Fibroblast of skin of right biceps (primary cell): Measurements from ENCODE around the gene STYK1.
"Not testable (repeated sequence)": the region's sequence is repeated elsewhere in the genome, so short reads cannot be mapped to it uniquely, and the experiment has no call there.

Experiments used
- DNase-seq: peaks from one replicate; pipeline ENCODE4 v3.0.0-alpha.2; 2013

The STYK1 gene

DNA sequence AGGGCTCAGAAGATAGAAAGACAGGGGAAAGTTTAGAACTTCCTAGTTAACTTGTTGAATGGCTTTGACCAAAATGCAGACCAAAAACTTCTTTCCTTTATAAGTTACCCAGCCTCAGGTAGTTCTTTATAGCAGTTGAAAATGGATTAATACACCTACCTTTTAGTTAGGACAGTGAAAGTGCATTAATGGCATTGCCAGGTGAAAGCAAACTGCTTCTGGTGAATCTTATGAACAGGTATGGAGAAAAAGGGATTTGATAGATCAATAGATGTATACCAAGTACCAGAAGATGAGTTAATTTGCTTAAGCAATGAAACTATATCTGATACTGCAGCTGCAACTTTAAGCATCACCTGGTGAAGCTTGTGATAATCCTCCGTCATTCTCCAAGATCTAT lies 14.2 kb upstream of the STYK1 start:
- DNase-seq = no peak

DNA sequence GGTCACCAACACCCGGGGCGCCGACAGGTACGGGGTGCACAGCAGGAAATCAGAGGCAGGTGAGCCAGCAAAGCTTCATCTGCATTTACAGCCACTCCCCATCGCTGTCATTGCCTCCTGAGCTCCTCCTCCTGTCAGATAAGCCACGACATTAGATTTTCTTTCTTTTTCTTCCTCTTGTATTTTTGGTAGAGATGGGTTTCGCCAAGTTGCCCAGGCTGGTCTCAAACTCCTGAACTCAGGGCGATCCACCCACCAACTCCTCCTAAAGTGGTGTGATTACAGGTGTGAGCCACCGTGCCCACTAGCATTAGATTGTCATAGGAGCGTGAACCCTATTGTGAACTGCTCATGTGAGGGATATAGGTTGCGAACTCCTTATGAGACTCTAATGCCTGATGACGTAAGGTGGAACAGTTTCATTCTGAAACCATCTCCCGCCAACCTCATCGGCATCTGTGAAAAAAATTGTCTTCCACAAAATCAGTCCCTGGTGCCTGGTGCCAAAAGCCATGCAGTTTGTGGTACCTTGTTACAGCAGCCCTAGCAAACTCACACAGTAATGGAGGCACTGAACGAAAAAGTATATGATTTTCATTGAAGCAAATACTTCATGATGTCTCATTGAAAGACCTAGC lies 1.5 kb downstream of the STYK1 start:
- no peak for DNase-seq

DNA sequence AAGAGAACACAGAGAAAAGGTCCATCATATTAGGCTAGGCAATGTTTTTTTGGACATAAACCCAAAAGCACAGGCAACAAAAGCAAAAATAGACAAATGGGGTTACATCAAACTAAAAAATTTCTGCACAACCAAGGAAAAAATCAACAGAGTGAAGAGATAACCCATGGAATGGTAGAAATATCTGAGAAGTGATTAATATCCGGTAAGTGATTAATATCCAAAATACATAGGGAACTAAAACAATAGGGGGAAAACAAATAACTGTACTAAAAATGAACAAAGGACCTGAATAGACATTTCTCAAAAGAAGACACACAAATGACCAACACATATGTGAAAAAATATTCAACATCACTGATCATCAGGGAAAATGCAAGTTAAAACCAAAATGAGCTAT lies 4.3 kb downstream of the STYK1 start:
- no peak for DNase-seq

DNA sequence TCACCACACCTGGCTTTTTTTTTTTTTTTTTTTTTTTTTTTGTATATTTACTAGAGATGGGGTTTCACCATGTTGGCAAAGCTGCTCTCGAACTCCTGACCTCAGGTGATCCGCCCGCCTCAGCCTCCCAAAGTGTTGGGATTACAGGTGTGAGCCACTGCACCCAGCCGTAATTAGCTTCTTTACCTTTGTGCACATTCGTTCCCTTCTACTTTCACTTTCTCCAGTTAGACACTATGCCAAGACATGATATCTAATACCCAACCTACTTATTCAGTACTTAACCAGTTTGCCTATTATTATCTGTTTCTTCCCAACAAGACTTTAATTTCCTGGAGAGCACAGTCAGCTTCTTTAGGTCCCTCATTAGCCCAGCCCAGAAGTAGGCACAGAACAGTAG lies 5.3 kb downstream of the STYK1 start:
- DNase-seq = no peak

DNA sequence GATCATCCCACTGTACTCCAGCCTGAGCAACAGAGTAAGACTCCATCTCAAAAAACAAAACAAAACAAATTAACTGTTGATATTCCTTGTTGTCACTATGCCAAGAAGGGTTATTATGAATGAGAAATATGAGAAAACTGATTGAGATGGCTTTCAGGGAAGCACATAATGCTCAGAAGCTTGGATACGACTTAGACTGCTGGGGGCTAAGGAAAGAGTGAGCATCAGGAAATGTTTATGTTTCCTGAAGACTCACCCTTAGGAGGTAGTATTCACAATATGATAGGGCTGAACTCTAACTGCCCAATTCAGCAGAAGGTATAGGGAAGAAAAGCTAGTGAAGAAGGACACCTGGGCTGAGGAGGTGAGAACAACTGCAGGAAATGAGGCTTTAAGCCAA lies 6.3 kb downstream of the STYK1 start:
- DNase-seq = no peak

DNA sequence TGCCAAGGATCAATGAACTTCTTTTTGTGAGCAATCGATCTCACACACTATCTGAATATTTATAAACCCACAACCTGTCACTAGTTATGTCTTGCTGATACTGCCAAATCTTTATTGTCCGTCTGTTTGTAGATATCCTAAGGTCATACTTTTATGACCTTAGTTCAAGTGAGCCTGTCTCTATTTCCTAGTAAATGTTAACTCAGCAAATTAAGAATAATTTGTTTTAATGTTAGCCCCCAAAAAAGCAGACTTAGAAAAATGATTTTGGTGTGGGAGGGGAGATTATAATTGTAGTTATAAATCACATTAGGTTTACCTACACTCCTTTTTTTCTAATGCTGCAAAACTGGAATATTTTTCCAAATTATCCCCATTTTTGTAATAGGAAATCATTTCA lies 9.4 kb downstream of the STYK1 start:
- no peak for DNase-seq

DNA sequence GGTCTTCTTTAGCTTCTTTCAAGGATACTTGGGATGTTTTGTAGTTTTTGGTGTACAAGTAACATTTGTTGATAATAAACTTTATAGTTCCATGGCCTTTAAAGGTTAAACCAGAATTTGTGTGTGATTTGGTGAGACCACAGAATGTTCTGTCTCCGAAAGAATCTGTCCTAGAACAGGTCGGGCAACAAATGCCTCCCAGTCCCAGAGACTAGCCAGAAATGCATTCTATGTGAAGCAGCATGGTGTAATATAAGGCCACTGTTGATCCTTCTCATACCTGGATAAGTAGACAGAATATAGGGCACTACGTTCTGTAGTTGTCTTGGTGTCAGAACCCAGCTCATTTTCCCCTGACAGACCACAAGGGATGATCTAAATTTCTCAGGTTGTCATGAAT lies 10.0 kb downstream of the STYK1 start:
- DNase-seq = no peak

DNA sequence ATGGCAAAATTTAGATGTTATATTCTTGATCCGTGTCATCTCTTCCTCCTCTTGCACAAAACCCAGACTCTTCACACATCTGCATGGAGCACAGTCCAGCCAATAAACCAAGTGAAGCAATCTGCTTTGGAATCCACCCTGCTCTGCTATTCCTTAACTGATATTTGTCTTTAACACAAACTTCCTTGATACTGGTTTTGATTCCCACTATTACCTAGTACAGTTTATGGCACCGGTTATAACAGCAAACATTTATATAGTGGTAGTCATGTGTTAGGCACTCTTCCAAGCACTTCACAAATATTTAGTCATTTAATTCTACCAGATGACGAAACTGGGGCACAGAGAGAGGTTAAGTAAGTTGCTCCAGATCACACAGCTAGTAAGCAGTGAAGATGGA lies 12.5 kb downstream of the STYK1 start:
- peak; percentile 31 for DNase-seq

DNA sequence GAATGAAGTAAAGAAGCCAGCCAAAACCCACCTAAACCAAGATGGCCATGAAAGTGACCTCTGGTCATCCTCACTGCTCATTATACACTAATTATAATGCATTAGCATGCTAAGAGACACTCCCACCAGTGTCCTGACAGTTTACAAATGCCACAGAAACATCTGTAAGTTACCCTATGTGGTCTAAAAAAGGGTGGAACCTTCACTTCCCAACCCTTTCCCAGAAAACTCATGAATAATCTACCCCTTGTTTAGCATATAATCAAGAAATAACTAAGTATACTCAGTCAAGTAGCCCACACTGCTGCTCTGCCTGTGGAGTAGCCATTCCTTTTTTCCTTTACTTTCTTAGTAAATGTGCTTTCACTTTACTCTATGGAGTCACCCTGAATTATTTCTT lies 19.8 kb downstream of the STYK1 start:
- DNase-seq = no peak

DNA sequence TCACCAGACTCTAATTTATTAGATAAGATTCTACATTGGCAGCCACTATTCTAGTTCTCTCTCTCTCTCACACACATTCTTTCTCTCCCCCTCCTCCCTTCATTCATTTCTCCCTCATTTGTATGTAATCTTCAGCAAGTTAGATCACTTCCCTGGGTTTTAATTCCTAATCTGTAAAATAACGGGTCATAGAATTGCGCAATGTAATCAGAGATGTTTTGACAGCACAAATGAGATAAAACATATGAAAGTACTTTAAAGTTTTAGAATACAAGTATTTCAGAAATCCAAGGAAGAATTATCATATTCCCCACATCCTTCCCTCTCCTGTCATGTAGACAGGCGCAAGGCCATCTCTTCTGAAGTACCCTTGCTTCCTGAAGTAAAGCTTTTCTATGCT lies 21.7 kb downstream of the STYK1 start:
- no peak for DNase-seq

DNA sequence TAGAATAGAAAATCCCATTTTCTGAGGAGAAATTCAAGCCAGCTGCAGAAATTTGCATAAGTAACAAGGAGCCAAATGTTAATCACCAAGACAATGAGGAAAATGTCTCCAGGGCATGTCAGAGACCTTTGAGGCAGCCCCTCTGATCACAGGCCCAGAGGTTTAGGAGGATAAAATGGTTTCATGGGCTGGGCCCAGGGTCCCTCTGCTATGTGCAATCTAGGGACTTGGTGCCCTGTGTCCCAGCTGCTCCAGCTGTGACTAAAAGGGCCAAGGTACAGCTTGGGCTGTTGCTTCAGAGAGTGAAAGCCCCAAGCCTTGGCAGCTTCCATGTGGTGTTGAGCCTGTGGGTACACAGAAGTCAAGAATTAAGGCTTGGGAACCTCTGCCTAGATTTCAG lies 27.3 kb downstream of the STYK1 start:
- DNase-seq = not testable (repeated sequence)

DNA sequence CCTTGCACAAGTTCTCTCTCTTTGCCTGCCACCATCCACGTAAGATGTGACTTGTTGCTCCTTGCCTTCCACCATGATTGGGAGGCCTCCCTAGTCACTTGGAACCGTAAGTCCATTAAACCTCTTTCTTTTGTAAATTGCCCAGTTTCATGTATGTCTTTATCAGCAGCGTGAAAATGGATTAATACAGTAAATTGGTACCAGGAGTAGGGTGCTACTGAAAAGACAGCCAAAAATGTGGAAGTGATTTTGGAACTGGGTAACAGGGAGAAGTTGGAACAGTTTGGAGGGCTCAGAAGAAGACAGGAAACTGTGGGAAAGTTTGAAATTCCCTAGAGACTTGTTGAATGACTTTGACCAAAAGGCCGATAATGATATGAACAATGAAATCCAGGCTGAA lies 27.9 kb downstream of the STYK1 start:
- DNase-seq = no peak

DNA sequence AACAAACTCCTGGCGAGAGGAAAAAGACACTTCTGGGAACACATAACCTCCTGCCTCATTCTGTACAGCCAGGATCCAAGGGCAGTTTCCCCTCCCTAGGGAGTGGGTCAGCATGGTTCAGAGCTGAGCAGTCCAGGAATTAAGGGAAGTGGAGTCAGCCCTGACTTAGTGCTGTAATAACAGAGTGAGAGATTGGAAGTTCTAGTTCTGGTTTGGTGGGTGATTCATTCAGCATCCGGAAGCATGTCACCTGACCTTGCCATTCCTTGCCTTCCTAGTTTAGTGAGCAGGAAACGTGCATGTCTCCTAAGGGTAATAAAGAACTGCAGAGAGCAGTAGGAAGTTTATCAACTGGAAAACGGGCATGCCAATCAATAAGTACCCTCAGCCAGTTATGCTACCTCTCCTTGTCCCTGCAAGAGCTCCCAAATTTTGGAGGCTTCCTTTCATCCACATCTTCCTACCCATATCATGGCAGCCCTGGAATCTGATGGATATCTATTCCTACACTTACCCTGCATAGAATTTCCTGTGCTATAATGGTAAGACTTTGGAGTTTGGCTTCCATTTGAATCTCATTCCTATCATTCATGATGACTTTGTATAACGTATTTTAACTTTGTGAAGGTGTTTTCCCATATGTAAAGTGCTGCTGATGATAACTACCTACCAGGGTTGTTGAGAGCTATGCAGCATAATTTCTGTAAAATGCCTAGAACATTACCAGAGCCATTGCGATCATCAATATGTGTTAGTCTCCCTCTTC lies 31.9 kb downstream of the STYK1 start:
- peak; percentile 75 for DNase-seq

DNA sequence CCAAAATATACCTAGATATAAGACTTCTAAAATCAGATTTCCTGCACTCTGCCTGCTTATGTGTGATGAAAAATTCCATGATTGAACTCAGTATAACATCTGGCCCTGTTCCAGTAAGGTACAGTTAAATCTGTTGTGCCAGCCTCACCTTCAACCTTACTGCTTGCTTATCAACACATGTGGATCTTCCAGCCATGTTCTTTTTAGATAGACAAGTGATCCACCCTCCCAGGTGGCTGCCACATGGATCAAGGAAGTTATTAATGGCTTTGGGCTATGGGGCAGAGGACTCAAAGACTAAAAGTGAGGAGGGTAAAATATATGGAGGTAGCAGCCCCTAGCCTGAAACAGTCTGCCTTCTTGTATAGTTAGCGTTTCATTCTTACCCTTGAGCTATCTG lies 35.1 kb downstream of the STYK1 start:
- no peak for DNase-seq

DNA sequence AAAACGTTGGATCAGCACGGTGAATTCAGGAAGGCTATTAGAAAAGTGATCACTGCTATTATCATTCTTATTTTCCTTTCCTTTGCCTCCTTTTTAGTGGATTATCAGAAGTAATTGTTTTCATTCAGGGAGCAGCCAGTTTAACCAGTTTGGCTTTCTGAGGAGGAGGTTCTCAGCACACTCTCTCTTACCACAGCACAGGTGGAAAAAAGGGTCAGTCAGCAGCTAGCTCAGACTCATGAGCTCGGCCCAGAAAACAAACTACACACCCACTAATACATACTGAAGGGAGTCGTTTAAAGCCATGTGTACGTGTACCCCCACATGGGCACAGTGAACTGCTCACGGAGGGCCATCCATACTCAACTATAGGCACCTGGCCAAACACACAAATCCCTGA lies 37.2 kb downstream of the STYK1 start:
- DNase-seq = no peak

DNA sequence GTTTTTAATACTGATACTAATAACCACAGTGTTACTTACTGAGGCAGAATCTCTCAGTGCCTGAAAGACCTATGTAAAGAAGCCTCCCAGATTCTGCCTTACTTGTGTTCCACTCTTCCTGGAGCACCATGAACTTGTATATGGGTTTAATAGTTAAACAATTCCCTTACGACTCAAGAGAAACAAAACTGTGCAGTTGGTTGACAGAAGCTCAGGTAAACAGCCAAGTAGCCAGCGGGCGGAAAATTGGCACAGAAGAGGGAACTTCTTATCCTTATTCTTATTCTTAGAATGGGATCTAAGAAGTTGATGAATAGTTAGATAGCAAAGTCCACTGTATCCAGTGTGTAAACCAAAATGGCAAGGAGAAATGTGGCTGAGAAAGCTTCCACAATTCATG lies 37.7 kb downstream of the STYK1 start:
- no peak for DNase-seq

DNA sequence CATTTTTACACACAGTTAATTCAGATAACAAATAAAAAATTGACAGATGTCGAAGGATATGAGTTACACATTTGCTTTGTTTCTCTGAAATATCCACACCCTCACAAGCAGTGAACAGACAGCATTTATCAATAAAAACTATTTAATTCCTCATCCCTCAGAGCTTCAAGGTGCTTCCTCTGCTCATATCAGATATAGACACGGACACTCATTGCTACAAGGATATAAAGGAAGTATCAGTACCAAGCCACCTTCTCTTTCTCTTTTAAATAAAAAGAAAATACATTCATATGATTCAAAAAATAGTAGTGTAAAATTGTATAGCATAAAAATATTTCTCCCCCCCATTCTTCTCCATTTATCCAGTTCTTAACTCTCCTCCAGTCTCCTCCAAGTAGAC lies 38.5 kb downstream of the STYK1 start:
- DNase-seq = no peak

DNA sequence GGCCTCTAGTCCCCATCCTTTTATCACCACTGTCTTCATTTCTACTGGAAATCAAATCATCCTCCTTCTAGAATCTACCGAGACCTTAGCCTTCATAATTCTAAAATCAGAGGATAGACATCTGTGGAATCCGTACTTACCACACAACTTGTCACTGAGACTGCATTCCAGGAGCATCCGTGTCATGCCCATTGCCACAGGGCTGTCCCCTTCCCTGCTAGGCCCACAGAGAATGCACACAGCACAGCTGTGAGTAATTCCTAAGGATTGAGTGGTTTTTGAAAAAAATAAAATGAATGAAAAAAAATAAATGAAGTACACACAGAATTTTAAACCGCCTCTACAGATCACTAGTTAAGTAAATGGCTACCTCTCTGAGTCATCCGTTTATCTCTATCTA lies 39.4 kb downstream of the STYK1 start:
- DNase-seq = peak; percentile 93

DNA sequence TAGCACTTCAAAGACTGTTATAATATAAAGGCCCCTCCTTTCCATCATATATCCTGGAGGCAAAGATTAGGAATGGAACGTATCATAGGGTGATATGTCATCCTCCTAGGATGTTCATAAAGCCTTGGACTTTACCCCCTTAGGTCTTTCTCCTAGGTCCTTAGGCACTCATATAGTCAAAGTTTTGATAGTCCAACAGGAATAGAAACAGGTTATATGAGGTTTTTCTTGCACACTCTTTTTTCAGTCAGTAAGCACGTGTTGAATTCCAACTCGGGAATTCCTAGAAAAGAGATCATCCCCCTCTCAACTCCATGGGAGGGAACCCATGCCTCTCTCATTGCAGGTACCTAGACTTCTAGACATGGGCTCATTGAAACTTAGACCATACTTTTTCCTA lies 40.3 kb downstream of the STYK1 start:
- DNase-seq = no peak

DNA sequence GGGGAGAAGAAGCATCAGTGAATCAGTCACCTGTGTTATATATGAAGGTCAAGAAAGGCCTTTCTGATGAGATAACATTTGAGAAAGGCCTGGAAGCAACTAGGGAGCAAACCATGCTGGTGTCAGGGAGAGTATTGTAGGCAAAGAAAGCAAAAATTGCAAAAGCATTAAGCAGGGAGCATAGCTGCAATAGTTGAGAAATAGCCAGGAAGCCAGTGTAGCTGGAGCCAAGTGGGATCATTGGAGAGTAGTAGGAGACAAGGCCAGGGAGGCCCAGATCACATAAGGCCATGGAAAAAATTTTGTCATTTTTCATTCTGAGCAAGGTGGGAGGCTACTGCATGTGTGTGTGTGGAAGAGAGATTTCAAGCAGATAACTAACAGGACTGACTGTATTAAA lies 41.6 kb downstream of the STYK1 start:
- DNase-seq = peak; percentile 53

DNA sequence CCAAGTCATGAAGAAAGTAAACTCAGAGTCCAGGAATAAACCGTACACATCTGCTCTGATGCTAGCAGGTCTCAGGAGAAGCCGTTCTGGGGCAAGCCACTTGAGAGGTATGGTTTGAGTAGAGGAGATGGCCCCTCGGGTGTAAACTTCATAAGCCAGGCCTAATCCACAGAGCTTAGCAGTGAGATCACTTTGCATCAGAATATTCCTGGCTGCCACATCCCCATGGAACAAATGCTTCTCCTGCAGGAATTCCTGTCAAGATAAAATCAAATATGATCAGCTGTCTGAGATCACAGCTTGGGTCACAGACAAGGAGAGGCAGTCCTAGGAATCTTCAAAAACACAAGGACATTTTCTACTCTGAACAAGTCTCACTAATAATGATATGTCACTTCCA lies 49.2 kb downstream of the STYK1 start:
- peak; percentile 14 for DNase-seq

DNA sequence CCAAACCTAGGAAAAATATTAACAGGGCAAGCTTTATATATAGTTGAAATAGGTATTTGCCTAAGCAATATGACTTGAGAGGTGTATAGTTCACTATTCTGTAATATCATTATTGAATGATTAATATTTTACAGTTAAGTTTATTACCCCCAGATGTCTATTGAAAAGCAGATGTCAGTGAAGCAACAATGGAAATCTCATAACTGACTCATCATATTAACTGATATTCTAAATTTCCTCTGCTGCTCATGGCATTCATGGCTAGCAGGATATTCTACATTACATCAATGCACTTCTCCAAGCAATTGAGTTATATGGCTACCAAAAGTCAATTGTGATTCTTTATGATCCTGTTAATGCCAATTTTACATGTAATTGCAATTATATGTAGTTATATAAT lies 50.7 kb downstream of the STYK1 start:
- peak; percentile 18 for DNase-seq

DNA sequence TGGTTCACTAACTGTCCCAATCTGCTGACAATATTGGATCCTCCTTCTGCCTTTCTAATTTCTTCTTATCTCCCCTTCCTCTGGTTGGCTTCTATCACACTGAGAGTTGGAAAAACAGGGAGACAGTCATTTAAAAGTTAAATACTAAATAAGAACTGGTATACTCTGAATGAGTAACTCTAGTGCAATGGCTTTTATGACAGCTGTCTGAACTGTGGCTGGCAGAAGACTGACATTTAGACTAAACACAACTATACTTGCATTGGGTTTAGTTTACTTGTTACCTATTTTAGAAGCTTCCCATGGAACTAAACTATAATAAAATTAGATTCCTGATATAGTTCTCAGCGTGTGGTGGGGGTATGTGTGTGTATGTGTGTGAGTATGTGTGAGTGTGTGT lies 52.6 kb downstream of the STYK1 start:
- DNase-seq = no peak

DNA sequence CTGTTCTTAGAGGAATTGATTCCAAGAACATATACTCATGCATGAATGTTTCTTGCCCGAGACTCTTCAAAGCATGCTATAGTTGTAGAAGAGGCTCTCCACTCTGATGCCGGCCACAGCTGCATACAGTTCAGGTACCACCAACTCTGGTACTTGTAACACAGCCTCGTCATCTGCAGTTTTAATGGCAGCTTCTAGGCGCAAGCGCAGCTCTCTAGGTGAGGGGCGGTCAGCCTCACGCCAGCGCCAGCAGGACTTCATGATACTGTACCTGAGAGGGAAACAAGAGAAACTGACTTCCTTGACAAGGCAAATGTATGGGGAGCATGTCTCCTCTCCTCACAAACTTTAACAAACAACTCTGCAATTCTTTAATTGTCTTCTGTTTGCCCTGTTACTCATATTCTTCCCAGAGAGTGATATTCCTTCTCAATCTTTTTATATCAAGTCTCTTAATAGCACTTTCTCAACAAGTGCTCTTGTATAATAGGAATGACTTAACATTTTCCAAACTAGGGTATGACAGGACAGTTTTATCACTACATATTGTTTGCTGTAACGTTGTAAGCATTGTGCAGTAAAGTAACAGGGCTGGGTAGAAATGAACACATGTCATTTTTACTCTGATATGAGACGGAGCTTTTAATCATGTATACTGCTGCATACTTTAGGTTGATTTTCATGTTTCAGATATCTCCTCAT lies 53.6 kb downstream of the STYK1 start:
- DNase-seq = no peak
